Upper lobe of right lung (tissue), 1 donor: ENCODE measurements around the gene CD300LB. TPM values are rescaled to one million over a fixed set of nuclear protein-coding genes. Genes with fewer than 3 reads are reported as not detected.

Experiments
- ATAC-seq: fragments of 200-7000 bp; cut with Tn5 transposase; one replicate; pipeline ENCODE4 v1.9.1; 2020; ENCODE audit warnings: mild to moderate bottlenecking, moderate library complexity
- DNase-seq: peaks from one replicate; pipeline ENCODE4 v3.0.0-alpha.2; 2020
- H3K27ac ChIP-seq: fragments of 200-600 bp; one replicate; pipeline ENCODE4 v1.8.0; 2022
- H3K27me3 ChIP-seq: fragments of 200-600 bp; one replicate; pipeline ENCODE4 v1.8.0; 2022; ENCODE audit warnings: mild to moderate bottlenecking
- H3K36me3 ChIP-seq: fragments of 200-600 bp; one replicate; pipeline ENCODE4 v1.8.0; 2022
- H3K4me1 ChIP-seq: fragments of 200-600 bp; one replicate; pipeline ENCODE4 v1.8.0; 2022
- H3K4me3 ChIP-seq: fragments of 200-600 bp; one replicate; pipeline ENCODE4 v1.8.0; 2022; ENCODE audit warnings: mild to moderate bottlenecking
- H3K9me3 ChIP-seq: fragments of 200-600 bp; one replicate; pipeline ENCODE4 v1.8.0; 2022
- intact Hi-C: fragments of 100-400 bp; cut with DNase I; formaldehyde crosslinking; loops from one replicate; pipeline ENCODE4 v1.11.0; 2022
- total RNA-seq: library from RNA; stranded (reverse); fragmentation: NEBNext Ultra II Directional; extraction: Animal tissue kit (Norgen Biotek cat#: 25700); gene quantifications from one replicate; pipeline ENCODE4 v1.2.1, GENCODE V29; 2021
- TF ChIP-seq, protein P1 (sequence below): fragments of 200-600 bp; IDR thresholded peaks from one replicate; pipeline ENCODE4 v1.8.0; 2022; ENCODE audit warnings: antibody characterized with exemption
- donor health status: DM: no; HTN: yes; CAD: no; lungs with severe emphysema.

The CD300LB gene
- total RNA-seq, 1 donor from 2014 or later, result 1.3 TPM

GRCh38 chr17:74571621-74572270 is 40.5 kb upstream of the CD300LB start:
- H3K4me3 ChIP-seq, result no peak overlapping the region
- H3K4me1 ChIP-seq, result peaks cover 7% of the 10 kb centered on the region
- H3K27me3 ChIP-seq, result no peaks in the 10 kb centered on the region
- DNase-seq, result no peak
- TF ChIP-seq, protein P1, sequence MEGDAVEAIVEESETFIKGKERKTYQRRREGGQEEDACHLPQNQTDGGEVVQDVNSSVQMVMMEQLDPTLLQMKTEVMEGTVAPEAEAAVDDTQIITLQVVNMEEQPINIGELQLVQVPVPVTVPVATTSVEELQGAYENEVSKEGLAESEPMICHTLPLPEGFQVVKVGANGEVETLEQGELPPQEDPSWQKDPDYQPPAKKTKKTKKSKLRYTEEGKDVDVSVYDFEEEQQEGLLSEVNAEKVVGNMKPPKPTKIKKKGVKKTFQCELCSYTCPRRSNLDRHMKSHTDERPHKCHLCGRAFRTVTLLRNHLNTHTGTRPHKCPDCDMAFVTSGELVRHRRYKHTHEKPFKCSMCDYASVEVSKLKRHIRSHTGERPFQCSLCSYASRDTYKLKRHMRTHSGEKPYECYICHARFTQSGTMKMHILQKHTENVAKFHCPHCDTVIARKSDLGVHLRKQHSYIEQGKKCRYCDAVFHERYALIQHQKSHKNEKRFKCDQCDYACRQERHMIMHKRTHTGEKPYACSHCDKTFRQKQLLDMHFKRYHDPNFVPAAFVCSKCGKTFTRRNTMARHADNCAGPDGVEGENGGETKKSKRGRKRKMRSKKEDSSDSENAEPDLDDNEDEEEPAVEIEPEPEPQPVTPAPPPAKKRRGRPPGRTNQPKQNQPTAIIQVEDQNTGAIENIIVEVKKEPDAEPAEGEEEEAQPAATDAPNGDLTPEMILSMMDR, result no peak
- intact Hi-C loops, result no loop called here
- no peaks in the 10 kb centered on the region for H3K36me3 ChIP-seq
- ATAC-seq, result no peak
- no peak overlapping the region for H3K27ac ChIP-seq
- H3K9me3 ChIP-seq, result no peaks in the 10 kb centered on the region

DNA sequence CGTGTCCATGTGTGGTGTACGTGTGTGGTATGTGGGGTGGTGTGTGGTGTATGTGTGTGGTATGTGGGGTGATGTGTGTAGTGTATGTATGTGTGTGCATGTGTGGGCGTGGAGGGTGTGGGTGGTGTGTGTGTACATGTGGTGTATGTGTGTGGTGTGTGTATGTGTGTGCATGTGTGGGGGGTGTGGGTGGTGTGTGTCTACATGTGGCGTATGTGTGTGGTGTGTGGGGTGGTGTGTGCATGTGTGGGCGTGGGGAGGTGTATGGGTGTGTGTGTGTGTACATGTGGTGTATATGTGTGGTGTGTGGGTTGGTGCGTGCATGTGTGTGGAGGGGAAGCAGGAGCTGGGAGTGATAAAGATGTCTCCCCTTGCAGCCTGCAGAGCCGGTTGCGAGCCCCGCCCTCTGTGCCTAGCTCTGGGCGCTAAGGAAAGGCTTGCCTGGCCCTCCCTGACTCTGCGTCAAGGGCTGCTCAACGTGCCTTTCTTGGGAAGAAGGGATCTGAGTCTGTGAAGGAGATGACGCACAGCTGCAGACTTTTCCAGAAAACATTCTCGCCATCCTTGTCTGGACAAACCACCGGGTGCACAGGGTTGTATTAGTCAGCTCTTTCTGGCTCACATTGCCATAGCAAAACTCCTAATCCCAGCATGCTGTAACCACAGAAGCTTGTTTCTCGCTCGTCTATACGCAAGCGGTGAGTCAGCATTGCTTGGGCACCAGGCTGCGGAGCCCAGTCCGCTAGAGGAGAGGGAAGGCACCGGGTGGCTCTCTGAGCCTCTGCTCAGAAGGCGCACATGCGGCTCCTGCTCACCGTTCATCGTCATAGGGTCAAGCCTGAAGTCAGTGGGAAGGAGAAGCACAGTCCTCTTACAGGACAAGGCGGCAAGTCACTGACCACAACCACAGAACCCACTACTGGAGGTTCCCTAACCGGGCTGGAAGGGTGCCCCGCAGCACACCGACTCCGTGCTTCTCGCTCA is 38.0 kb upstream of the CD300LB start:
- ATAC-seq (peak; percentile 69), DNase-seq (no peak)
- TF ChIP-seq, protein P1, result no peak
- Histone ChIP-seq H3K36me3 (no peaks in the 10 kb centered on the region), H3K9me3 (no peaks in the 10 kb centered on the region), H3K4me1 (peaks cover 7% of the 10 kb centered on the region), H3K27ac (no peak overlapping the region), H3K27me3 (no peaks in the 10 kb centered on the region), H3K4me3 (no peak overlapping the region)
- intact Hi-C loops, result no loop called here

GRCh38 chr17:74568106-74568873 is 37.0 kb upstream of the CD300LB start:
- intact Hi-C loops, result no loop called here
- no peaks in the 10 kb centered on the region for H3K9me3 ChIP-seq
- H3K4me1 ChIP-seq, result peaks cover 7% of the 10 kb centered on the region
- DNase-seq (no peak), ATAC-seq (no peak)
- TF ChIP-seq, protein P1, result no peak
- H3K27me3 ChIP-seq, result no peaks in the 10 kb centered on the region
- no peaks in the 10 kb centered on the region for H3K36me3 ChIP-seq
- no peak overlapping the region for H3K27ac ChIP-seq
- no peak overlapping the region for H3K4me3 ChIP-seq

DNA sequence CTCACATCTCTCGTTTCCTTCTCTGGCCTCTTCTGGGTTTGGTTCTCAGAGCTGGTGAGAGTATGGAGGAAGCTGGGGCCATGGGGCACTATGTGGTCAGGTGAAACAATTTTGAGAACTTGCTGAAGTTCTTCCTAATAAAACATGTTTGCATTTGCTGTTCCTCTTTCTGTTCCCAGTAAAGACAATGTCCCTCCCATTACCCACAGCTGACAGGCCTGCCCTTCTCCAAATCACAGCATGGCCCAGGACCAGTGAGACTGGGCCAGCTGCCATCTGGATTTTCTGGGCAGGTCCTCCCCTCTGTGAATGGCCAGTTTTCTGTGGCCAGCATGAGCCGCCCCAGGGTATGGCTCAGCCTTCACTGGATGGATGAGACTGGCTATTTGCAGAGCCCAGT is 36.1 kb upstream of the CD300LB start, which contains the start of gene CD300H:
Gene CD300H, minus strand, starts transcription at position 113 of the 400 bp plus-strand sequence.
- no peaks in the 10 kb centered on the region for H3K9me3 ChIP-seq
- ATAC-seq, result peak; percentile 45
- peaks cover 7% of the 10 kb centered on the region for H3K4me1 ChIP-seq
- intact Hi-C loops, result no loop called here
- DNase-seq, result no peak
- no peak within 1 kb of the TSS for H3K4me3 ChIP-seq
- no peaks in the 10 kb centered on the region for H3K27me3 ChIP-seq
- H3K27ac ChIP-seq, result no peak within 1 kb of the TSS
- no peaks in the 10 kb centered on the region for H3K36me3 ChIP-seq
- TF ChIP-seq, protein P1, result no peak

DNA sequence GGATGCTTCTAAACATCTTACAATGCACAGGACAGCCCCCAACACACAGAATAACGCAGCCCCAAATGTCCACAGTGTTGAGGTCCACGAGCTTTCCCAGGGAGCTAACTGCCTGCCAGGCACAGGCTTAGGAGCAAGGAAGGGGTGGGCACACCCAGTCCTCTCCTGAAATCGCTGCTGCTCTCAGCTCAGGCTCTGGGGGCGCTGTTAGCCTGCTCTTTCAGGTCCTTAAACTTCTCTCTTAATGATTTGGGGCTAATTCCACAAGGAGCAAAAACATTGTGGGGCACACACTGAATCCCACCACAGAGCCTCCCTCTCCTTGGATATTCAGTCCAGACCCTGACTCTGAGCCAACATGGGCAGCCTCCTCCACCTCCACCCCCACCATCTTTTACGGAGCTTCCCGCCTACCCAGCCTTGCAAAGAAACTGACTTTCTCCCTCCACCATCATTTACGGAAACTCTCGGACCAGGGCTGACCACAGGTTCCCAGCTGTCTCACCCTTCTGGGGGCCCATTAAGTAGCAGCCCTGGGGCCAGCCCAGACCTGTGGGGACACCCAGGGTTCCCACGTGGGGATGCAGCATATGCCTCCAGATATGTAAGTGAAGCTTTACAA is 35.0 kb upstream of the CD300LB start:
- no peak overlapping the region for H3K4me3 ChIP-seq
- no peaks in the 10 kb centered on the region for H3K27me3 ChIP-seq
- H3K9me3 ChIP-seq, result no peaks in the 10 kb centered on the region
- intact Hi-C loops, result no loop called here
- H3K4me1 ChIP-seq, result peaks cover 7% of the 10 kb centered on the region
- DNase-seq (no peak), ATAC-seq (peak; percentile 47)
- TF ChIP-seq, protein P1, result peak; percentile 55
- no peak overlapping the region for H3K27ac ChIP-seq
- no peaks in the 10 kb centered on the region for H3K36me3 ChIP-seq
